ENCODE results near the gene TTLL5.

TTLL5 gene

DNA sequence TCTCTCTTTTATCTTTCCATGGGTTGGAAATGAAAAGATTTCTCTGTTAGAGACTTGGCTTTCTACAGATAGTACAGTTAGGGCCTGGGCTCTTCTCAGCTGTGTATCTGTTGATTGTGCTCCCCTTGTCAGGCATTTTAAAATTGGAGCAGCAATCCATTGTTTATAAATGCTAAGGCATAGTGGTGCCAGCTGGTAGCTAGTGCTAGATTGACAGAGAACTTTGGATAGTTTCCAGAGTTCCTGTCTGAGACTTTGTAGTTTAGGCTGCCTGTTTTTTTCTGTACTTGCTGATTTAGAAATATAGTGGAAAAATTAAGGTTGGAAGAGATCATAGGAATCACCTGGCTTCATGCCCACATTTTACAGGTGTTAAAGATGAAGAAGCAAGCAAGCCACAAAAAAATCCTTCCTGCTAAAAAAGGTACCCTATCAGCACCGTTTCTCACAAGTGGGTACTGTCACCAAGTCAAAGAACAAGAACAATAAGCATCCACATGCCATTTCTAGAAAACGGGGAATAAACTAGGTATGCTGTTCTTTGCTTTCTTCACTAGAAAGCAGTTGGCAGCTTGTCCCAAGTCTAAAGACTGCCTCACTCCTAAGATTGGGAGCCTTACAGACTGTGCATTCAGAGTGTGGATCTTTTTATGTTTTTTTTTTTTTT lies 6.2 kb downstream of the TTLL5 start:
- ATAC-seq: no peak
- TF ChIP-seq, protein P1, sequence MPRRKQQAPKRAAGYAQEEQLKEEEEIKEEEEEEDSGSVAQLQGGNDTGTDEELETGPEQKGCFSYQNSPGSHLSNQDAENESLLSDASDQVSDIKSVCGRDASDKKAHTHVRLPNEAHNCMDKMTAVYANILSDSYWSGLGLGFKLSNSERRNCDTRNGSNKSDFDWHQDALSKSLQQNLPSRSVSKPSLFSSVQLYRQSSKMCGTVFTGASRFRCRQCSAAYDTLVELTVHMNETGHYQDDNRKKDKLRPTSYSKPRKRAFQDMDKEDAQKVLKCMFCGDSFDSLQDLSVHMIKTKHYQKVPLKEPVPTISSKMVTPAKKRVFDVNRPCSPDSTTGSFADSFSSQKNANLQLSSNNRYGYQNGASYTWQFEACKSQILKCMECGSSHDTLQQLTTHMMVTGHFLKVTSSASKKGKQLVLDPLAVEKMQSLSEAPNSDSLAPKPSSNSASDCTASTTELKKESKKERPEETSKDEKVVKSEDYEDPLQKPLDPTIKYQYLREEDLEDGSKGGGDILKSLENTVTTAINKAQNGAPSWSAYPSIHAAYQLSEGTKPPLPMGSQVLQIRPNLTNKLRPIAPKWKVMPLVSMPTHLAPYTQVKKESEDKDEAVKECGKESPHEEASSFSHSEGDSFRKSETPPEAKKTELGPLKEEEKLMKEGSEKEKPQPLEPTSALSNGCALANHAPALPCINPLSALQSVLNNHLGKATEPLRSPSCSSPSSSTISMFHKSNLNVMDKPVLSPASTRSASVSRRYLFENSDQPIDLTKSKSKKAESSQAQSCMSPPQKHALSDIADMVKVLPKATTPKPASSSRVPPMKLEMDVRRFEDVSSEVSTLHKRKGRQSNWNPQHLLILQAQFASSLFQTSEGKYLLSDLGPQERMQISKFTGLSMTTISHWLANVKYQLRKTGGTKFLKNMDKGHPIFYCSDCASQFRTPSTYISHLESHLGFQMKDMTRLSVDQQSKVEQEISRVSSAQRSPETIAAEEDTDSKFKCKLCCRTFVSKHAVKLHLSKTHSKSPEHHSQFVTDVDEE (CRISPR knock-in tag; IDR thresholded peaks at IDR 0.05): no peak

DNA sequence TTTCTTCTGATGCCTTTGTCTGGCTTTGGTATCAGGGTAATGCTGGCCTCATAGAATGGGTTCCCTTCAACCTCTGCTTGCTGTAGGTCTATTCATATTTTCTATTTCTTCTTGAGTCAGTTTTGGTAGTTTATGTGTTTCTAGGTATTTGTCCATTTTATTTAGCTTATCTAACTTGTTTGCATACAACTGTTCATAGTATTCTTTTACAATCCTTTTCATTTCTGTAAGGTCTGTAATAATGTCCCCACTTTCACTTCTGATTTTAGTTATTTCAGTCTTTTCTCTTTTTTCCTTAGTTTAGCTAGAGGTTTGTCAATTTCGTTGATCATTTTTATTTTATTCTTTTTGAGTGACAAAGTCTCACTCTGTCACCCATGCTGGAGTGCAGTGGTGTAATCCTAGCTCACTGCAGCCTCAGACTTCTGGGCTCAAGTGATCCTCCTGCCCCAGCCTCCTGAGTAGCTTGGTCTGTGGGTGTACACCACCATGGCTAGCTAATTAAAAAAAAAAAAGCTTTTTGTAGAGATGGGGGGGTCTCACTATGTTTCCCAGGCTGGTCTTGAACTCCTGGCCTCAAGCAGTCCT lies 11.7 kb downstream of the TTLL5 start:
- ATAC-seq: no peak
- TF ChIP-seq ZNF70 (CRISPR knock-in tag; IDR thresholded peaks at IDR 0.05) (no peak), ARNTL (CRISPR knock-in tag; IDR thresholded peaks at IDR 0.05; ENCODE audit: borderline replicate concordance, low read depth) (no peak), SNAI2 (CRISPR knock-in tag; IDR thresholded peaks at IDR 0.05) (no peak), ISL1 (CRISPR knock-in tag; IDR thresholded peaks at IDR 0.05) (no peak), OSR1 (CRISPR knock-in tag; IDR thresholded peaks at IDR 0.05) (no peak), ZC3H10 (CRISPR knock-in tag; IDR thresholded peaks at IDR 0.05) (no peak), ZFP3 (CRISPR knock-in tag; IDR thresholded peaks at IDR 0.05) (no peak), ZNF565 (CRISPR knock-in tag; conservative IDR thresholded peaks at IDR 0.05; ENCODE audit: low read depth) (no peak), TCF4 (CRISPR knock-in tag; IDR thresholded peaks at IDR 0.05; ENCODE audit: borderline replicate concordance) (no peak), TOX (CRISPR knock-in tag; IDR thresholded peaks at IDR 0.05; ENCODE audit: borderline replicate concordance) (no peak)
- TF ChIP-seq, protein P2, sequence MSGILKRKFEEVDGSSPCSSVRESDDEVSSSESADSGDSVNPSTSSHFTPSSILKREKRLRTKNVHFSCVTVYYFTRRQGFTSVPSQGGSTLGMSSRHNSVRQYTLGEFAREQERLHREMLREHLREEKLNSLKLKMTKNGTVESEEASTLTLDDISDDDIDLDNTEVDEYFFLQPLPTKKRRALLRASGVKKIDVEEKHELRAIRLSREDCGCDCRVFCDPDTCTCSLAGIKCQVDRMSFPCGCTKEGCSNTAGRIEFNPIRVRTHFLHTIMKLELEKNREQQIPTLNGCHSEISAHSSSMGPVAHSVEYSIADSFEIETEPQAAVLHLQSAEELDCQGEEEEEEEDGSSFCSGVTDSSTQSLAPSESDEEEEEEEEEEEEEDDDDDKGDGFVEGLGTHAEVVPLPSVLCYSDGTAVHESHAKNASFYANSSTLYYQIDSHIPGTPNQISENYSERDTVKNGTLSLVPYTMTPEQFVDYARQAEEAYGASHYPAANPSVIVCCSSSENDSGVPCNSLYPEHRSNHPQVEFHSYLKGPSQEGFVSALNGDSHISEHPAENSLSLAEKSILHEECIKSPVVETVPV (CRISPR knock-in tag; IDR thresholded peaks at IDR 0.05): no peak
- TF ChIP-seq, protein P3, sequence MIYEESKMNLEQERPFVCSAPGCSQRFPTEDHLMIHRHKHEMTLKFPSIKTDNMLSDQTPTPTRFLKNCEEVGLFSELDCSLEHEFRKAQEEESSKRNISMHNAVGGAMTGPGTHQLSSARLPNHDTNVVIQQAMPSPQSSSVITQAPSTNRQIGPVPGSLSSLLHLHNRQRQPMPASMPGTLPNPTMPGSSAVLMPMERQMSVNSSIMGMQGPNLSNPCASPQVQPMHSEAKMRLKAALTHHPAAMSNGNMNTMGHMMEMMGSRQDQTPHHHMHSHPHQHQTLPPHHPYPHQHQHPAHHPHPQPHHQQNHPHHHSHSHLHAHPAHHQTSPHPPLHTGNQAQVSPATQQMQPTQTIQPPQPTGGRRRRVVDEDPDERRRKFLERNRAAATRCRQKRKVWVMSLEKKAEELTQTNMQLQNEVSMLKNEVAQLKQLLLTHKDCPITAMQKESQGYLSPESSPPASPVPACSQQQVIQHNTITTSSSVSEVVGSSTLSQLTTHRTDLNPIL (CRISPR knock-in tag; IDR thresholded peaks at IDR 0.05; ENCODE audit: low read depth): no peak
- TF ChIP-seq, protein P1 (CRISPR knock-in tag; IDR thresholded peaks at IDR 0.05): no peak

DNA sequence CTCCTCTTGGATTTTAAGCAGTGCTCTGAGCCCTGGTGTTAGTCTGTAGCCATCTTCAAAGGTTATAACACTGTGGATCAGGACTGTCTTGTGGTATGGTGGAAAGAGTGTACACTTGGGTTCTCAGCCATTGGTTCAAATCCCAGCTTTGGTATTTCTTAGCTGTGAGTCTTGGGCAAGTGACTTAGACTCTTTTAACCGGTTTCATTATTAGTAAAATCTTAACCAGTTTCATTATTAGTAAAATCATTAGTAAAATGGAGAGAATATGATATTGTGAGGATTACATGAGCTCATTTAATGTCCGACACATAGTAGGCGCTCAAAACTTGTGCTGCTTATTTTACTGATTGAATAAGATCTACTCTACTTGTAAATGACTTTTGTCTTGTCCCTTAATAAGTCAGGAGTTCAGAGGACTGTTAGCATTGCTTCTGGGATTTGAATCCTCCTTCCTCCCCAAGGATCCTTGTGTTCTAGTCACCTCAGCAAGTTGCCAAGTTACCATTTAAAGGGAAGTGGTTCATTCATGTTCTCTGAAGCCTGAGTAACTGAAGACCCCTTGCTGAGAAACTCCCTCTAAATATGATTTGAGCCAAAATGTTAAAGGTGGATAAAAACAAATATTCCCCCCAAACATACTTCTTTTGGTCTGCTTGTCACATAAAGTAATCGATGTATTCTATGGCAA lies 12.4 kb downstream of the TTLL5 start:
- ATAC-seq: no peak
- TF ChIP-seq CSDC2 (CRISPR knock-in tag; IDR thresholded peaks at IDR 0.05) (no peak), BACH2 (CRISPR knock-in tag; IDR thresholded peaks at IDR 0.05; ENCODE audit: borderline replicate concordance) (no peak), RARB (CRISPR knock-in tag; IDR thresholded peaks at IDR 0.05) (no peak), OSR1 (CRISPR knock-in tag; IDR thresholded peaks at IDR 0.05) (no peak), ZC3H10 (CRISPR knock-in tag; IDR thresholded peaks at IDR 0.05) (no peak), GLIS3 (CRISPR knock-in tag; IDR thresholded peaks at IDR 0.05) (no peak), ZNF8 (CRISPR knock-in tag; IDR thresholded peaks at IDR 0.05) (no peak), ZFP3 (CRISPR knock-in tag; IDR thresholded peaks at IDR 0.05) (no peak), SNAI2 (CRISPR knock-in tag; IDR thresholded peaks at IDR 0.05) (no peak)
- TF ChIP-seq, protein P1 (CRISPR knock-in tag; IDR thresholded peaks at IDR 0.05): no peak
- TF ChIP-seq, protein P4, sequence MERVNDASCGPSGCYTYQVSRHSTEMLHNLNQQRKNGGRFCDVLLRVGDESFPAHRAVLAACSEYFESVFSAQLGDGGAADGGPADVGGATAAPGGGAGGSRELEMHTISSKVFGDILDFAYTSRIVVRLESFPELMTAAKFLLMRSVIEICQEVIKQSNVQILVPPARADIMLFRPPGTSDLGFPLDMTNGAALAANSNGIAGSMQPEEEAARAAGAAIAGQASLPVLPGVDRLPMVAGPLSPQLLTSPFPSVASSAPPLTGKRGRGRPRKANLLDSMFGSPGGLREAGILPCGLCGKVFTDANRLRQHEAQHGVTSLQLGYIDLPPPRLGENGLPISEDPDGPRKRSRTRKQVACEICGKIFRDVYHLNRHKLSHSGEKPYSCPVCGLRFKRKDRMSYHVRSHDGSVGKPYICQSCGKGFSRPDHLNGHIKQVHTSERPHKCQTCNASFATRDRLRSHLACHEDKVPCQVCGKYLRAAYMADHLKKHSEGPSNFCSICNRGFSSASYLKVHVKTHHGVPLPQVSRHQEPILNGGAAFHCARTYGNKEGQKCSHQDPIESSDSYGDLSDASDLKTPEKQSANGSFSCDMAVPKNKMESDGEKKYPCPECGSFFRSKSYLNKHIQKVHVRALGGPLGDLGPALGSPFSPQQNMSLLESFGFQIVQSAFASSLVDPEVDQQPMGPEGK (CRISPR knock-in tag; IDR thresholded peaks at IDR 0.05; ENCODE audit: borderline replicate concordance): no peak
- TF ChIP-seq, protein P3 (CRISPR knock-in tag; IDR thresholded peaks at IDR 0.05; ENCODE audit: low read depth): no peak

Data from SK-N-SH treated with all-trans-retinoic acid at 6 μM for 48 hours (cell line).